KMS-11 (cell line): ENCODE data around the gene SDC3.

Experiments
- H2AFZ ChIP-seq: fragments of 200-600 bp; sonication (generic); 2 replicates; pipeline ENCODE4 v1.6.1; 2016; ENCODE audit warnings: antibody characterized with exemption, mixed run types, low read depth
- H3K27ac ChIP-seq: fragments of 200-600 bp; sonication (generic); 2 replicates; pipeline ENCODE4 v1.6.1; 2016; ENCODE audit warnings: mild to moderate bottlenecking, mixed run types
- H3K27me3 ChIP-seq: fragments of 200-600 bp; sonication (generic); 2 replicates; pipeline ENCODE4 v1.6.1; 2017; ENCODE audit warnings: mild to moderate bottlenecking, low read depth, mixed run types, moderate library complexity; ENCODE audit not compliant: insufficient read depth
- H3K36me3 ChIP-seq: fragments of 200-600 bp; sonication (generic); 2 replicates; pipeline ENCODE4 v1.6.1; 2017; ENCODE audit warnings: mild to moderate bottlenecking, mixed run types; ENCODE audit not compliant: insufficient read depth
- H3K4me1 ChIP-seq: fragments of 200-600 bp; sonication (generic); 2 replicates; pipeline ENCODE4 v1.6.1; 2016; ENCODE audit warnings: mild to moderate bottlenecking, low read depth, mixed run types; ENCODE audit not compliant: poor library complexity, severe bottlenecking
- H3K4me2 ChIP-seq: fragments of 200-600 bp; sonication (generic); 2 replicates; pipeline ENCODE4 v1.7.0; 2016; ENCODE audit warnings: mild to moderate bottlenecking, mixed run types
- H3K4me3 ChIP-seq: fragments of 200-600 bp; sonication (generic); IDR thresholded peaks from 2 replicates; pipeline ENCODE4 v1.6.1; 2017; ENCODE audit warnings: low read depth, low read length, mixed read lengths; ENCODE audit not compliant: insufficient read depth
- H3K79me2 ChIP-seq: fragments of 200-600 bp; sonication (generic); 2 replicates; pipeline ENCODE4 v1.6.1; 2016; ENCODE audit warnings: low read depth, mixed run types; ENCODE audit not compliant: insufficient read depth
- H3K9ac ChIP-seq: fragments of 200-600 bp; sonication (generic); 2 replicates; pipeline ENCODE4 v1.6.1; 2016; ENCODE audit warnings: mild to moderate bottlenecking, mixed run types
- H4K20me1 ChIP-seq: fragments of 200-600 bp; sonication (generic); 2 replicates; pipeline ENCODE4 v1.6.1; 2016; ENCODE audit warnings: mild to moderate bottlenecking, mixed run types; ENCODE audit not compliant: insufficient read depth
- TF ChIP-seq, protein P1 (sequence below): fragments of 200-600 bp; sonication (generic); conservative IDR thresholded peaks from 2 replicates; pipeline ENCODE4 v1.6.1; 2017; ENCODE audit warnings: low read depth, mild to moderate bottlenecking, antibody characterized with exemption, low read length, moderate library complexity, mixed read lengths

The SDC3 gene

GRCh38 chr1:30948278-30948677, 39.7 kb upstream of the SDC3 start:
- Histone ChIP-seq H3K36me3 (peaks cover 9% of the 10 kb centered on the region), H3K4me2 (no peak overlapping the region), H3K79me2 (peaks cover 4% of the 10 kb centered on the region; the same call in 1 of the 2 replicates), H3K27ac (no peak overlapping the region), H4K20me1 (no peaks in the 10 kb centered on the region; the same call in 1 of the 2 replicates), H3K27me3 (no peaks in the 10 kb centered on the region), H3K4me1 (peaks cover 17% of the 10 kb centered on the region), H3K9ac (no peak overlapping the region), H2AFZ (no peak overlapping the region), H3K4me3 (no peak overlapping the region)
- TF ChIP-seq, protein P1, sequence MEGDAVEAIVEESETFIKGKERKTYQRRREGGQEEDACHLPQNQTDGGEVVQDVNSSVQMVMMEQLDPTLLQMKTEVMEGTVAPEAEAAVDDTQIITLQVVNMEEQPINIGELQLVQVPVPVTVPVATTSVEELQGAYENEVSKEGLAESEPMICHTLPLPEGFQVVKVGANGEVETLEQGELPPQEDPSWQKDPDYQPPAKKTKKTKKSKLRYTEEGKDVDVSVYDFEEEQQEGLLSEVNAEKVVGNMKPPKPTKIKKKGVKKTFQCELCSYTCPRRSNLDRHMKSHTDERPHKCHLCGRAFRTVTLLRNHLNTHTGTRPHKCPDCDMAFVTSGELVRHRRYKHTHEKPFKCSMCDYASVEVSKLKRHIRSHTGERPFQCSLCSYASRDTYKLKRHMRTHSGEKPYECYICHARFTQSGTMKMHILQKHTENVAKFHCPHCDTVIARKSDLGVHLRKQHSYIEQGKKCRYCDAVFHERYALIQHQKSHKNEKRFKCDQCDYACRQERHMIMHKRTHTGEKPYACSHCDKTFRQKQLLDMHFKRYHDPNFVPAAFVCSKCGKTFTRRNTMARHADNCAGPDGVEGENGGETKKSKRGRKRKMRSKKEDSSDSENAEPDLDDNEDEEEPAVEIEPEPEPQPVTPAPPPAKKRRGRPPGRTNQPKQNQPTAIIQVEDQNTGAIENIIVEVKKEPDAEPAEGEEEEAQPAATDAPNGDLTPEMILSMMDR = no peak

DNA sequence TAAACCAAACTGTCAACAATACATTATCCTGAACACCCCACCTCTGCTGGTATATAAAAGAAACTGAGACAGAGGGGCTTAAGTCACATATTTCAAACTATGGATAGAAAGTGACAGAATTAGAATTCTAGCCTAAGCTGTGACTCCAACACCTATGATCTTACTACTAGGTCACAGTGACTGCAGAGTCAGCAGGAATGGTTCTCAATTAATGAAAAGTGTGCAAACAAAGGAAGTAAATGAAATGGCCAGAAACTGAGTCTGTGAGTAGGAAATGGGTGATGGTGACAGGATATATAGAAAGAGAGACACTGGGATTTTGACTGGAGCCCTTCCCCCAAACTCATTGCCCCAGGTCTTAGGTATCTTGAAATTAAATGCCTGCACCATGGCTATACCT, 38.7 kb upstream of the SDC3 start:
- Histone ChIP-seq H3K79me2 (peaks cover 4% of the 10 kb centered on the region; the same call in 1 of the 2 replicates), H3K4me2 (no peak overlapping the region), H2AFZ (no peak overlapping the region), H3K9ac (no peak overlapping the region), H4K20me1 (no peaks in the 10 kb centered on the region; the same call in 1 of the 2 replicates), H3K36me3 (peaks cover 9% of the 10 kb centered on the region), H3K4me3 (no peak overlapping the region), H3K27ac (no peak overlapping the region), H3K27me3 (no peaks in the 10 kb centered on the region), H3K4me1 (peaks cover 17% of the 10 kb centered on the region)
- TF ChIP-seq, protein P1 = no peak

GRCh38 chr1:30942326-30942963, 33.9 kb upstream of the SDC3 start:
- Histone ChIP-seq H3K27ac (no peak overlapping the region), H2AFZ (no peak overlapping the region), H3K27me3 (no peaks in the 10 kb centered on the region), H3K36me3 (peaks cover 16% of the 10 kb centered on the region), H3K4me3 (no peak overlapping the region), H3K79me2 (no peaks in the 10 kb centered on the region; the same call in 1 of the 2 replicates), H3K9ac (no peak overlapping the region), H3K4me2 (no peak overlapping the region), H3K4me1 (peaks cover 4% of the 10 kb centered on the region), H4K20me1 (no peaks in the 10 kb centered on the region; the same call in 1 of the 2 replicates)
- TF ChIP-seq, protein P1 = no peak

- no peaks in the 10 kb centered on the region; the same call in 1 of the 2 replicates for H3K79me2 ChIP-seq
- peaks cover 19% of the 10 kb centered on the region for H3K36me3 ChIP-seq
- TF ChIP-seq, protein P1 = no peak
- H3K27me3 ChIP-seq = no peaks in the 10 kb centered on the region
- H3K4me2 ChIP-seq = no peak overlapping the region
- no peaks in the 10 kb centered on the region; the same call in 1 of the 2 replicates for H4K20me1 ChIP-seq
- no peak overlapping the region for H2AFZ ChIP-seq
- no peaks in the 10 kb centered on the region for H3K4me1 ChIP-seq
- no peak overlapping the region for H3K27ac ChIP-seq
- no peak overlapping the region for H3K4me3 ChIP-seq
- H3K9ac ChIP-seq = no peak overlapping the region
Observed at GRCh38 chr1:30940541-30940940, 32.0 kb upstream of the SDC3 start.
